BLaER1 (cell line): Measurements from ENCODE around the gene GPI.
"Not testable (repeated sequence)": the region's sequence is repeated elsewhere in the genome, so short reads cannot be mapped to it uniquely, and the experiment has no call there.

Experiments
- H3K27ac ChIP-seq: shearing (Covaris generic); formaldehyde crosslinking; 2 replicates; pipeline ENCODE4 v1.8.1; 2022
- H3K27me3 ChIP-seq: shearing (Covaris generic); formaldehyde crosslinking; 2 replicates; pipeline ENCODE4 v1.8.1; 2022
- H3K36me3 ChIP-seq: shearing (Covaris generic); formaldehyde crosslinking; 2 replicates; pipeline ENCODE4 v1.8.1; 2022
- H3K4me1 ChIP-seq: shearing (Covaris generic); formaldehyde crosslinking; 2 replicates; pipeline ENCODE4 v1.8.1; 2022
- H3K4me2 ChIP-seq: shearing (Covaris generic); formaldehyde crosslinking; 2 replicates; pipeline ENCODE4 v1.8.1; 2022
- H3K4me3 ChIP-seq: shearing (Covaris generic); formaldehyde crosslinking; 2 replicates; pipeline ENCODE4 v1.8.1; 2022
- H3K9ac ChIP-seq: shearing (Covaris generic); formaldehyde crosslinking; 2 replicates; pipeline ENCODE4 v1.8.1; 2022
- H3K9me3 ChIP-seq: shearing (Covaris generic); formaldehyde crosslinking; 2 replicates; pipeline ENCODE4 v1.8.1; 2022
- H4K20me1 ChIP-seq: shearing (Covaris generic); formaldehyde crosslinking; 2 replicates; pipeline ENCODE4 v1.8.1; 2022
- Cebpa-rat ChIP-seq: shearing (Covaris generic); IDR thresholded peaks from 2 replicates; pipeline ENCODE4 v1.8.1; 2022

The GPI gene

DNA sequence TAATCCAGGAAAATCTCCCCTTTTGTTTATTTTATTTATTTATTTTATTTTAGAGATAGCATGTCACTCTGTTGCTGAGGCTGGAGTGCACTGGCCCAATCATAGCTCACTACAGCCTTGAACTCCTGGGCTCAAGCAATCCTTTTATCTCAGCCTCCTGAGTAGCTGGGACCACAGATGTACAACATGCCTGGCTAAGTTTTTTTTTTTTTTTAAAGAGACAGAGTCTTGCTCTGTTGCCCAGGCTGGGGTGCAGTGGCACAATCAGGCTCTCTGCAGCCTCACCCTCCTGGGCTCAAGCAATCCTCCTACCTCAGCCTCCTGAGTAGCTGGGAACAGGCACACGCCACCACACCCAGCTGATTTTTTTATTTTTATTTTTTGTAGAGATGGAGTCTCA, 32.9 kb downstream of the GPI start:
- Histone ChIP-seq H3K27ac (no peak overlapping the region), H3K9me3 (no peaks in the 10 kb centered on the region), H3K9ac (no peak overlapping the region), H3K27me3 (no peaks in the 10 kb centered on the region), H3K36me3 (peaks cover 98% of the 10 kb centered on the region), H3K4me2 (no peak overlapping the region), H3K4me1 (no peaks in the 10 kb centered on the region), H3K4me3 (no peak overlapping the region), H4K20me1 (peaks cover 58% of the 10 kb centered on the region)
- TF ChIP-seq Cebpa-rat: no peak

DNA sequence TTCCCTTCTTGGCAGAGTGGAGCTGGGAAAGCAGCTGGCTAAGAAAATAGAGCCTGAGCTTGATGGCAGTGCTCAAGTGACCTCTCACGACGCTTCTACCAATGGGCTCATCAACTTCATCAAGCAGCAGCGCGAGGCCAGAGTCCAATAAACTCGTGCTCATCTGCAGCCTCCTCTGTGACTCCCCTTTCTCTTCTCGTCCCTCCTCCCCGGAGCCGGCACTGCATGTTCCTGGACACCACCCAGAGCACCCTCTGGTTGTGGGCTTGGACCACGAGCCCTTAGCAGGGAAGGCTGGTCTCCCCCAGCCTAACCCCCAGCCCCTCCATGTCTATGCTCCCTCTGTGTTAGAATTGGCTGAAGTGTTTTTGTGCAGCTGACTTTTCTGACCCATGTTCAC, 34.9 kb downstream of the GPI start:
- TF ChIP-seq Cebpa-rat: no peak
- H3K4me3 ChIP-seq: no peak overlapping the region
- no peaks in the 10 kb centered on the region for H3K27me3 ChIP-seq
- H3K4me1 ChIP-seq: peaks cover 3% of the 10 kb centered on the region
- no peak overlapping the region for H3K27ac ChIP-seq
- peaks cover 80% of the 10 kb centered on the region for H3K36me3 ChIP-seq
- H4K20me1 ChIP-seq: peaks cover 38% of the 10 kb centered on the region
- no peak overlapping the region for H3K4me2 ChIP-seq
- H3K9ac ChIP-seq: no peak overlapping the region
- no peaks in the 10 kb centered on the region for H3K9me3 ChIP-seq

DNA sequence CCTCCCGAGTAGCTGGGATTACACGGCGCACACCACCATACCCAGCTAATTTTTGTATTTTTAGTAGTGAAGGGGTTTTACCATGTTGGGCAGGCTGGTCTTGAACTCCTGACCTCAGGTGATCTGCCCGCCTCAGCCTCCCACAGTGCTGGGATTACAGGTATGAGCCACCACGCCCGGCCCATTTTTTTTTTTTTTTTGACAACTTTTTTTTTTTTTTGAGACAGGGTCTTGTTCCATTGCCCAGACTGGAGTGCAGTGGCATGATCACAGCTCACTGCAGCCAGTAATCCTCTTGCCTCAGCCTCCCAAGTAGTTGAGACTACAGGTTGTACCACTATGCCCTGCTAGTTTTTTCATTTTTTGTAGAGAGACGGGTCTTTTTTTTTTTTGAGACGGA, 35.8 kb downstream of the GPI start:
- not testable (repeated sequence) for H3K27me3 ChIP-seq, H3K27ac ChIP-seq, H3K4me3 ChIP-seq, H3K9me3 ChIP-seq, H3K4me2 ChIP-seq, H3K9ac ChIP-seq
- peaks cover 70% of the 10 kb centered on the region for H3K36me3 ChIP-seq
- peaks cover 30% of the 10 kb centered on the region for H4K20me1 ChIP-seq
- H3K4me1 ChIP-seq: peaks cover 12% of the 10 kb centered on the region

DNA sequence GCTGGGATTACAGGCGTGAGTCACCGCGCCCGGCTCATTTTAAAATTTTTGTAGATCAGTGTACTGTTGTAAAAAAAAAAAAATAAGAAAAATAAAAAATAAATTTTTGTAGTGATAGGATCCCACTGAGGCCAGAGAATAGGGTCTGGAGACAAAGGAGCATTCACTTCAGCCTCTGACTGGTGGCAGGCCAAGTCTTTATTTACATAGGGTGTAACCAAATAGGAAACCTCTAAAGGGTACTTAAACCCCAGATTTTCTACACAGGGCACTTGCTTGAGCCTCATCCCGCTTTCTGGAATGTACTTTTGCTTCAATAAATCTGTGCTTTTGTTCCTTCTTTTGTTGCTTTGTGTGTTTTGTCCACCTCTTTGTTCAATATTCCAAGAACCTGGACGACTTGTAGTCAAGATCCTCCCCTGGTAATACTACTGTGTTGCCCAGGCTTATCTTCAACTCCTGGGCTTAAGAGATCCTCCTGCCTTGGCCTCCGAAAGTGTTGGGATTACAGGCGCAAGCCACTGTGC, 37.1 kb downstream of the GPI start:
- Histone ChIP-seq H3K36me3 (peaks cover 65% of the 10 kb centered on the region), H3K27ac (no peak overlapping the region), H3K4me1 (peaks cover 17% of the 10 kb centered on the region), H4K20me1 (peaks cover 20% of the 10 kb centered on the region; the same call in 1 of the 2 replicates), H3K4me2 (no peak overlapping the region), H3K27me3 (no peaks in the 10 kb centered on the region), H3K4me3 (no peak overlapping the region), H3K9ac (no peak overlapping the region), H3K9me3 (no peaks in the 10 kb centered on the region)
- no peak for TF ChIP-seq Cebpa-rat

DNA sequence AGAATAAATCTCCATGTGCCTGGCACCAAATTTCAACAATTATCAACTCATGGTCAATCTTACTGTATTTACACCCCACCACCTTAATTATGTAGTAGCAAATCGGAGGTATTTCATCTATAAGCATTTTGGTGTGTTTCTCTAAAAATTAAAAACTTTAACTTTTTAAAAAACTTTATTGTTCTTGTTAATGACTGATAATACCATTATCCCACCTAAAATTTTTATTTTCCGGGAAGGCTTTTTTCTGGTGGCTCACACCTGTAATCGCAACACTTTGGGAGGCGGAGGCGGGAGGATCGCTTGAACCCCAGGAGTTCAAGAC, 38.8 kb downstream of the GPI start:
- Histone ChIP-seq H3K9me3 (no peaks in the 10 kb centered on the region), H4K20me1 (peaks cover 23% of the 10 kb centered on the region; the same call in 1 of the 2 replicates), H3K9ac (peak overlapping the region; percentile 80), H3K27me3 (no peaks in the 10 kb centered on the region), H3K4me1 (peaks cover 17% of the 10 kb centered on the region), H3K4me2 (peak overlapping the region; percentile 91), H3K36me3 (peaks cover 63% of the 10 kb centered on the region), H3K4me3 (peak overlapping the region; percentile 80), H3K27ac (no peak overlapping the region)
- TF ChIP-seq Cebpa-rat: no peak

DNA sequence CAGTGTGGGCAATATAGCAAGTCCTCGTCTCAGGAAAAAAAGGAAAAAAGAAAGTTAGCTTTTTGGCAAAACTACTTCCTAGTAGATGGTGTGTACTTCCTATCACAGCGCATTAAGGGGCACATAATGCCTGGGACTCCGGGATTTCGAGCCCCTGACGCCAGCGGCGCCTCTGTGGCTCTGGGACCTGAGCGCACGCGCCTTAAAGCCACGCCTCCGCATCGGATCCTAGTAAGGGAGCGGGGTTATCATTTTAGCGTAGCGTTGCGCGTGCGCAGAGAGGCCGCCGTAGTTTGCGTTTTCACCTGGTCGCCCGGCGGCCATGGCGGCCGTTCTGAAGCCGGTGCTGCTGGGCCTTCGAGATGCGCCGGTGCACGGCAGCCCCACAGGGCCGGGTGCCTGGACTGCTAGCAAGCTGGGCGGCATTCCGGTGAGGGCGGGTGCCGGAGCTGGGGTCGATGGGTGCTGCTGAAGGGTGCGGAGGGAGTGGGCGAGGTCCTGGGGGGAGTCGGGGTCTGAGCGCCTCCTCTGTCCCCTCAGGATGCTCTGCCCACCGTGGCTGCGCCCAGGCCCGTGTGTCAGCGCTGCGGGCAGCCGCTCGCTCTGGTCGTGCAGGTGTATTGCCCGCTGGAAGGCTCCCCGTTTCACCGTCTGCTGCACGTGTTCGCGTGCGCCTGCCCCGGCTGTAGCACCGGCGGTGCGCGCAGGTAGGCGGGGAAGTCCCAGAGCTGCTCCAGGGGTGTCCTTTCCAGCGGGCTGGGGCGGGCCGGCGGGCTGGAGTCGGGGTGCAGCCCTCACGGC, 39.3 kb downstream of the GPI start, which contains the start of gene PDCD2L:
PDCD2L (plus strand) TSS at position 291 of the 801 bp plus-strand sequence; CDS start at position 323, 32 bp downstream.
- H3K4me2 ChIP-seq: peak within 1 kb of the TSS; percentile 91
- TF ChIP-seq Cebpa-rat: no peak
- peak within 1 kb of the TSS; percentile 73 for H3K27ac ChIP-seq

DNA sequence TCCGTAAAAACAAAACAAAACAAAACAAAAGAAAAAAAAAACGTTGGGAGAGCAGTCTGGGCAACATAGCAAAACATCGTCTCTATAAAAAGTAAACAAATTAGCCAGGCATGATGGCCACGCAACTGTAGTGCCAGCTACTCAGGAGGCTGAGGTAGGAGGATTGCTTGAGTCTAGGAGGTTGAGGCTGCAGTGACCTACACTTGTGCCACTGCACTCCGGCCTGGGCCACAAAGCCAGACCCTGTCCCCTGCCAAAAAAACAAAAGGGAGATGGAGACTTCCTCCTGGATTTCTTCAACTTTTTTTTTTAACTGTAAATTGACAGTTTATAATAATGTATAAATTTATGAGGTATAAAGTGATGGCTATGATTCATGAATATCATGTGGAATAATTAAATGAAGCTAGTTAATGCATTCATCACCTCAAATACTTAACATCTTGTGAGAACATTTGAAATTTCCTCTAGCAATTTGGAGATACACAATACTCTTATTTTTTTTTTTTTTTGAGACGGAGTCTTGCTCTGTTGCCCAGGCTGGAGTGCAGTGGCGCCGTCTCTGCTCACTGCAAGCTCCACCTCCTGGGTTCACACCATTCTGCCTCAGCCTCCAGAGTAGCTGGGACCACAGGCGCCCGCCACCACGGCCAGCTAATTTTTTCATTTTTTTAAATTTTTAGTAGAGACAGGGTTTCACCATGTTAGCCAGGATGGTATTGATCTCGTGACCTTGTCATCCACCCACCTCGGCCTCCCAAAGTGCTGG, 41.1 kb downstream of the GPI start:
- Histone ChIP-seq H3K4me2 (no peak overlapping the region), H3K9me3 (no peaks in the 10 kb centered on the region), H3K4me3 (no peak overlapping the region), H3K27me3 (no peaks in the 10 kb centered on the region), H3K27ac (no peak overlapping the region), H3K9ac (no peak overlapping the region), H4K20me1 (peaks cover 17% of the 10 kb centered on the region; the same call in 1 of the 2 replicates), H3K36me3 (peaks cover 63% of the 10 kb centered on the region), H3K4me1 (peaks cover 17% of the 10 kb centered on the region)
- TF ChIP-seq Cebpa-rat: no peak

More for the DNA sequence above, 39.3 kb downstream of the GPI start, which contains the start of gene PDCD2L:
- peaks cover 17% of the 10 kb centered on the region for H3K4me1 ChIP-seq
- peaks cover 22% of the 10 kb centered on the region; the same call in 1 of the 2 replicates for H4K20me1 ChIP-seq
- peak within 1 kb of the TSS; percentile 80 for H3K4me3 ChIP-seq
- no peaks in the 10 kb centered on the region for H3K27me3 ChIP-seq
- H3K36me3 ChIP-seq: peaks cover 63% of the 10 kb centered on the region
- H3K9me3 ChIP-seq: no peaks in the 10 kb centered on the region
- peak within 1 kb of the TSS; percentile 80 for H3K9ac ChIP-seq

DNA sequence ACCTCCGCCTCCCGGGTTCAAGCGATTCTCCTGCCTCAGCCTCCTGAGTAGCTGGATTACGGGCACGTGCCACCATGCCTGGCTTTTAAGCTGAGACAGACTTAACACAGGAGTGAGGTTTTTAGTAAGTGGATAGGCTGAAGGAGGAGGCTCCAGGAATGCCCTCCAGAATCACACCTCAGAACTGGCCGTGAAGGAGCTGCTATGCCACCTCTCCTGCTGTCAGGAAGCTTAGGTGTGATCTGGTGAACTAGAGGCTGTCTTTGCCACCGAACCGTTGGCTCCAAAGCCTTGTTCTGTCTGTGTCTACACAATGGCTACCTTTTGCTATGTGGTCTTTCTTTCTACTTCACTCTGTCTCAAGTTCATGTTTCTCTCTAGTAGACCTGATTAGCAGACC, 43.4 kb downstream of the GPI start:
- H3K9me3 ChIP-seq: no peaks in the 10 kb centered on the region
- TF ChIP-seq Cebpa-rat: no peak
- no peak overlapping the region for H3K27ac ChIP-seq
- peaks cover 17% of the 10 kb centered on the region; the same call in 1 of the 2 replicates for H4K20me1 ChIP-seq
- H3K4me3 ChIP-seq: no peak overlapping the region
- H3K4me2 ChIP-seq: no peak overlapping the region
- no peak overlapping the region for H3K9ac ChIP-seq
- H3K27me3 ChIP-seq: no peaks in the 10 kb centered on the region
- peaks cover 17% of the 10 kb centered on the region for H3K4me1 ChIP-seq
- H3K36me3 ChIP-seq: peaks cover 67% of the 10 kb centered on the region

DNA sequence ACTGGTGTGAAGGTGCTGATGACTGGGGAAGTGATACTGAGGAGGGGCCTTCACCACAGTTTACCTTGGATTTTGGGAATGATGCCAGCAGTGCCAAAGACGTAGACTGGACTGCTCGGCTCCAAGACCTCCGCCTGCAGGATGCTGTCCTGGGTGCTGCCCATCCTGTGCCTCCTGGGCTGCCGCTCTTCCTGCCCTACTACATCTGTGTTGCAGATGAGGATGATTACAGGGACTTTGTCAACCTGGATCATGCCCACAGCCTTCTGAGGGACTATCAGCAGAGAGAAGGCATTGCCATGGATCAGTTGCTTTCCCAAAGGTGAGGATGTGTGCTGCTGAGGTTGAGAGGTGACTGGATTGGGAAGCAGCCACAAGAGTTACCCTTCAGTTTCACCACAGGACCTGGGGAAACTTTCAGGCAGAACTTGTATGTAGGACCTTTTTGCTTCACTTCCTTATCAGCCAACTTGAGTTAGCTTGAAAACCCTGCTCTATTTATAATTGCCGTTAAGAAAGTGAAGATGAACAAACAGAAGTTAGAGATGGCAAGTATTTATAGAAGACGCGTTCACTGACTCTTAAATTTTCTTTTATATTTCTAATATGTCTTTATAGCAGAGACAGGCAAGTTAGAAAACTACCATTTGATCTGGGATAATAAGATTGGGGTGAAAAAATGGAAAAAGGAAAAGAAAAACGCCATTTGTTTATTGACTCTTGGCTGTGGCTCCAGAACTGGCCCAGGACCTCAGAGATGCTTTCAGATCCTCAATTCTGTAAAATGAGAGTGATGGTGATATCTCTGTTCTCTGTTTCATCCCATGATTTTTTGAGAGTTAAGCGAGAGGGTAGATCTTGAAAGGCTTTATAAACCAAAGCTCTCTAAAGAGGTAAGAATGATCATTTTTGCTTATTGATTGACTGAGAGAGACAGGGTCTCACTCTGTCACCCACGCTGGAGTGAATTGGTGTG, 44.5 kb downstream of the GPI start:
- Histone ChIP-seq H3K27ac (no peak overlapping the region), H4K20me1 (peaks cover 17% of the 10 kb centered on the region; the same call in 1 of the 2 replicates), H3K27me3 (no peaks in the 10 kb centered on the region), H3K9me3 (no peaks in the 10 kb centered on the region), H3K4me2 (no peak overlapping the region), H3K4me1 (peaks cover 17% of the 10 kb centered on the region), H3K36me3 (peaks cover 77% of the 10 kb centered on the region), H3K9ac (no peak overlapping the region), H3K4me3 (no peak overlapping the region)
- no peak for TF ChIP-seq Cebpa-rat
